Tibial nerve (tissue), 4 donors: ENCODE measurements around the gene NCOA1. TPM values are rescaled to one million over a fixed set of nuclear protein-coding genes. Genes with fewer than 3 reads are reported as not detected.

Experiments
- DNase-seq, 2 donors: peaks; one replicate each; pipeline ENCODE4 v3.0.0-alpha.2; 2019; ENCODE audit warnings: low spot score in 2 of 2
- H3K27ac ChIP-seq, 4 donors: fragments of 200-600 bp; sonication (generic) in 3 of 4; one replicate each; pipeline ENCODE4 v1.5.1; 2017 to 2019; ENCODE audit warnings: mild to moderate bottlenecking in 1 of 4
- H3K27me3 ChIP-seq, 2 donors: fragments of 200-600 bp; sonication (generic) in 1 of 2; one replicate each; pipeline versions ENCODE4 v1.5.1 to v1.6.0; 2017 to 2019
- H3K36me3 ChIP-seq, 3 donors: fragments of 200-600 bp; sonication (generic); one replicate each; pipeline ENCODE4 v1.5.1; 2018 to 2019
- H3K4me1 ChIP-seq, 4 donors: fragments of 200-600 bp; sonication (generic) in 3 of 4; one replicate each; pipeline ENCODE4 v1.5.1; 2017 to 2019
- H3K4me3 ChIP-seq, 4 donors: fragments of 200-600 bp; sonication (generic) in 3 of 4; one replicate each; pipeline ENCODE4 v1.5.1; 2017 to 2019; ENCODE audit warnings: mild to moderate bottlenecking in 1 of 4, moderate library complexity in 1 of 4
- H3K9me3 ChIP-seq, 4 donors: fragments of 200-600 bp; sonication (generic) in 3 of 4; one replicate each; pipeline ENCODE4 v1.5.1; 2017 to 2019
- EP300 ChIP-seq, 2 donors: sonication (generic); formaldehyde crosslinking; IDR thresholded peaks; one replicate each; pipeline ENCODE4 v1.6.1; 2017; ENCODE audit warnings: antibody characterized with exemption in 2 of 2, mild to moderate bottlenecking in 1 of 2
- POLR2A ChIP-seq, 2 donors: fragments of 450-650 bp; IDR thresholded peaks; one replicate each; pipeline ENCODE4 v1.6.1; 2017; ENCODE audit warnings: antibody characterized with exemption in 2 of 2, mild to moderate bottlenecking in 2 of 2, moderate library complexity in 2 of 2
- WGBS, 2 donors: methylation state at CpG; one replicate each; pipeline ENCODE4 v1.1.5; 2018; 5-methylcytosine and 5-hydroxymethylcytosine counted together
- total RNA-seq, 4 donors: library from RNA; depleted of rRNA; stranded (reverse); fragments of >200 nt; gene quantifications; one replicate each; pipeline ENCODE4 v1.1.0, GENCODE V29; 2016
- TF ChIP-seq, protein P1 (sequence below), 5 experiments: fragments of 200-600 bp in 3 of 5; fragments of 450-650 bp in 2 of 5; sonication (generic) in 3 of 5; IDR thresholded peaks; one replicate each; pipeline ENCODE4 v1.5.1; 2016 to 2019; ENCODE audit warnings: antibody characterized with exemption in 5 of 5, mild to moderate bottlenecking in 3 of 5, moderate library complexity in 2 of 5

The NCOA1 gene
- total RNA-seq, 4 donors from 2014 or later = 57.0 to 78.9 (median 59.3) TPM

DNA sequence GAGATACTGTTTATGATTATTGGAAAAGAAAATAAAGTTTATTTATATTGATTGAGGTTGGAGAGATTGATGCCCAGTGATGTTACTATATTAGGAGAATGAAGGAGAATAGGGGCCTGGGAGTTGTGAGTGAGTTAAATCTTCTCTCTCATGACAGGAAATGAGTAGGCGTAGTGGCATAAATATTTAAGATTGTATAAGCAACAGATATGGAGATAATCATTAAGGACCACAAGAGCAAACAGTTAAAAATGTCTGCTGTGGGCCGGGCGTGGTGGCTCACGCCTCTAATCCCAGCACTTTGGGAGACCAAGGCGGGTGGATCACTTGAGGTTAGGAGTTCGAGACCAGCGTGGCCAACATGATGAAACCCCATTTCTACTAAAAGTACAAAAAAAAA, 239.4 kb downstream of the NCOA1 start:
- WGBS, 2 donors = 92% methylated on average over 7 of the region's 7 CpGs

DNA sequence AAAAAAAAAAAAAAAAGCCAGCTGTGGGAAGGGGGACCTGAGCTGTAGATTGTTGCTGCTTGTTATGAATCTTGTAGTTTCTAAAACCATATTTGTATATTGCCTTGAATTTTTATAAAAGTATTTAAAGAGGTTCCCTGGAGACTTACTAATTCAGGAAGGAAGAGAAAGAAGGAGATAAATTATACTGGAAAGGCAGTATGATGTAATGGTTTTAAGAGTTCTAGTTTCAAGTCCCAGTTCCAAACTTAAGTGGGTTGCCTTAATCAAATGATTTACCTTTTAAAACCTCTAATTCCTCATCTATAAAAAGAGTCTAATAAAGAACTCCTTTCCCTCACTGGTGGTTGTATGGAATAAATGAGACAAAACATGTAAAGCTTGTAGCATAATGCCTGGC, 240.0 kb downstream of the NCOA1 start:
- H3K27me3 ChIP-seq = no peaks in the 10 kb centered on the region
- no peaks in the 10 kb centered on the region for H3K9me3 ChIP-seq
- no peak for DNase-seq
- no peak overlapping the region for H3K4me3 ChIP-seq
- peaks cover 0 to 40% (median 0%) of the 10 kb centered on the region in 3 donors for H3K36me3 ChIP-seq
- peaks cover 0 to 11% (median 0%) of the 10 kb centered on the region in 4 donors for H3K4me1 ChIP-seq
- no peak overlapping the region for H3K27ac ChIP-seq
- TF ChIP-seq, protein P1, sequence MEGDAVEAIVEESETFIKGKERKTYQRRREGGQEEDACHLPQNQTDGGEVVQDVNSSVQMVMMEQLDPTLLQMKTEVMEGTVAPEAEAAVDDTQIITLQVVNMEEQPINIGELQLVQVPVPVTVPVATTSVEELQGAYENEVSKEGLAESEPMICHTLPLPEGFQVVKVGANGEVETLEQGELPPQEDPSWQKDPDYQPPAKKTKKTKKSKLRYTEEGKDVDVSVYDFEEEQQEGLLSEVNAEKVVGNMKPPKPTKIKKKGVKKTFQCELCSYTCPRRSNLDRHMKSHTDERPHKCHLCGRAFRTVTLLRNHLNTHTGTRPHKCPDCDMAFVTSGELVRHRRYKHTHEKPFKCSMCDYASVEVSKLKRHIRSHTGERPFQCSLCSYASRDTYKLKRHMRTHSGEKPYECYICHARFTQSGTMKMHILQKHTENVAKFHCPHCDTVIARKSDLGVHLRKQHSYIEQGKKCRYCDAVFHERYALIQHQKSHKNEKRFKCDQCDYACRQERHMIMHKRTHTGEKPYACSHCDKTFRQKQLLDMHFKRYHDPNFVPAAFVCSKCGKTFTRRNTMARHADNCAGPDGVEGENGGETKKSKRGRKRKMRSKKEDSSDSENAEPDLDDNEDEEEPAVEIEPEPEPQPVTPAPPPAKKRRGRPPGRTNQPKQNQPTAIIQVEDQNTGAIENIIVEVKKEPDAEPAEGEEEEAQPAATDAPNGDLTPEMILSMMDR (IDR thresholded peaks at IDR 0.05) = no peak
- TF ChIP-seq POLR2A (IDR thresholded peaks at IDR 0.05) (no peak), EP300 (IDR thresholded peaks at IDR 0.05) (no peak)

More for the DNA sequence above, 239.4 kb downstream of the NCOA1 start:
- no peak for DNase-seq
- H3K27ac ChIP-seq = no peak overlapping the region
- no peaks in the 10 kb centered on the region for H3K9me3 ChIP-seq
- H3K4me3 ChIP-seq = no peak overlapping the region
- H3K27me3 ChIP-seq = no peaks in the 10 kb centered on the region
- H3K36me3 ChIP-seq = peaks cover 0 to 40% (median 0%) of the 10 kb centered on the region in 3 donors
- peaks cover 0 to 11% (median 0%) of the 10 kb centered on the region in 4 donors for H3K4me1 ChIP-seq
- no peak for TF ChIP-seq EP300 (IDR thresholded peaks at IDR 0.05)
- TF ChIP-seq, protein P1 (IDR thresholded peaks at IDR 0.05) = no peak
- TF ChIP-seq POLR2A (IDR thresholded peaks at IDR 0.05) = no peak

DNA sequence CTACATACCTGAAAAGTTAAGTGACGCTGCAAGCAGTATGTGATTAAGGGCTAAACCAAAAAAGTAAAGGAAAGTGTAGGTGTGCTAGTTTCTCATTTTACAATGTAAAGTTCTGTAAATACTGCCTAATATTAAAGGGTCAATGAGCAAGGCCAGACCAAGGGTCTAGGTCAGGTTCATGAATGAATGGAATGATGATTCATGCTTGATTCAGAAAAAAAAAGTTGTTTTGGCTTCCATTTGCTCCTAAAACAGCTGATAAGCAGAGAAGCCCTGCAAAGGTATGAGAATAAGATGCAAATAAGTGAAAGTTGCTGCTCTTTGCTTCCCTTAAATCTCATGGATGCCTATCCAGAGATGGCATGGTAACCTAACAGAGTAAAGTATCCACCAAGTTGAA, 240.9 kb downstream of the NCOA1 start:
- no peak overlapping the region for H3K4me3 ChIP-seq
- H3K27me3 ChIP-seq = no peaks in the 10 kb centered on the region
- H3K27ac ChIP-seq = no peak overlapping the region
- TF ChIP-seq, protein P1 (IDR thresholded peaks at IDR 0.05) = no peak
- TF ChIP-seq EP300 (IDR thresholded peaks at IDR 0.05) (no peak), POLR2A (IDR thresholded peaks at IDR 0.05) (no peak)
- DNase-seq = no peak
- no peaks in the 10 kb centered on the region for H3K9me3 ChIP-seq
- peaks cover 0 to 43% (median 0%) of the 10 kb centered on the region in 3 donors for H3K36me3 ChIP-seq
- WGBS, 2 donors = 98 to 100% methylated on average over 1 of the region's 1 CpG
- H3K4me1 ChIP-seq = peaks cover 0 to 11% (median 0%) of the 10 kb centered on the region in 4 donors

DNA sequence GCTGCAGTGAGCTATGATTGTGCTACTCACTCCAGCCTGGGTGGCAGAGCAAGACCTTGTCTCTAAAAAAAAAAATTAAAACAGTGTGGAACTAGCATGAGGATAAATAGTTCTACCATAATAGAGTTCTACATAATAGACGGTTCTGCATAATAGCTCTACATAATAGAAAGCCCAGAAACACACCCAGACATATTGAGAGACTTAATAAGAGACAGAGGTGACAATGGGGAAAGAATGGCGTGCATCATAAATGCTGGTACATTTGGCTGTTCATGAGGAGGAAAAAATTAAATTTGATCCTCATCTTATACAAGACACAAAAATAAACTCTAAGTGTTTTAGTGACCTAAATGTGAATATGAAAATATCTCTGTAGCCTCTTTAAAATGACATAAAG, 243.7 kb downstream of the NCOA1 start:
- Histone ChIP-seq H3K4me3 (no peak overlapping the region), H3K4me1 (peaks cover 0 to 11% (median 0%) of the 10 kb centered on the region in 4 donors), H3K36me3 (peaks cover 0 to 23% (median 0%) of the 10 kb centered on the region in 3 donors), H3K27me3 (no peaks in the 10 kb centered on the region), H3K27ac (no peak overlapping the region), H3K9me3 (no peaks in the 10 kb centered on the region)
- DNase-seq = no peak
- 89 to 95% methylated on average over 2 of the region's 2 CpGs for WGBS, 2 donors
- TF ChIP-seq POLR2A (IDR thresholded peaks at IDR 0.05) (no peak), EP300 (IDR thresholded peaks at IDR 0.05) (no peak)
- TF ChIP-seq, protein P1 (IDR thresholded peaks at IDR 0.05) = no peak

DNA sequence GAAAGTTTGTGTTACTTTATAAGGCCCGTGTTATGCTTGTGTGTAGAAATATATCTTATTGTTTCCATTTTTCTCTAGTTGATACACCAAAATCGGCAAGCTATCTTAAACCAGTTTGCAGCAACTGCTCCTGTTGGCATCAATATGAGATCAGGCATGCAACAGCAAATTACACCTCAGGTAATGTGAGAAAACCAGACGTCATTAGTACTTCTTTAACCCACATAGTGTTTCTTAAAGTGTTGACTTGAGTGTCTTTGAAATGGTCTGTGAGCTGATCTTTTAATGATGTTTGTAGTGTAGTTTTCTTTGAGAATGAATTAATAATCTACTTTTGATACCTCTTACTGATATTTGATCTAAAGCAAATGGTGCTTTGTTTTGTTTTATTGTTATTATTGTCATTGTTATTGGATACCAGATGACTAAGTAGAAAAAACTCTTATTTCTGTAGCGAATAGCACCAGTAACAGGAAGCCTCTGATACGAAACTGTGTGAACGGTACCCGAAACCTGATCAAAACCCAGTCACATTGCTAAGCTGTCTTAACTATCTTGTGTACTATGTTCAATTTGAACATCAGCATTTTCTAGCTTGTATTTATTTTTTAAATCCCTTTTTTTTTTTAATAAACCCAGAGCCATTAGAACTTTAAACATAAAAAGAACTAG, 248.4 kb downstream of the NCOA1 start:
- H3K27me3 ChIP-seq = no peaks in the 10 kb centered on the region
- WGBS, 2 donors = 92 to 93% methylated on average over 7 of the region's 7 CpGs
- TF ChIP-seq POLR2A (IDR thresholded peaks at IDR 0.05) = no peak
- no peak for TF ChIP-seq EP300 (IDR thresholded peaks at IDR 0.05)
- TF ChIP-seq, protein P1 (IDR thresholded peaks at IDR 0.05) = no peak
- no peak overlapping the region for H3K4me3 ChIP-seq
- no peak overlapping the region for H3K27ac ChIP-seq
- H3K9me3 ChIP-seq = no peaks in the 10 kb centered on the region
- H3K36me3 ChIP-seq = peaks cover 0 to 36% (median 0%) of the 10 kb centered on the region in 3 donors
- peaks cover 0 to 17% (median 0%) of the 10 kb centered on the region in 4 donors for H3K4me1 ChIP-seq
- DNase-seq = no peak
